RWPE1 (cell line): ENCODE measurements around the gene NUDT17.

Experiments used
- CTCF ChIA-PET: fragments of 350-600 bp; sonication (Branson Sonifier 250); formaldehyde crosslinking; extraction: SDS; loops from one replicate; lab custom pipeline; 2021; lab: Yijun Ruan, JAX
- POLR2A ChIA-PET: fragments of 400-600 bp; formaldehyde crosslinking; extraction: SDS; loops from one replicate; lab custom pipeline; 2020; ENCODE audit warnings: antibody characterized with exemption; ENCODE audit not compliant: low non-redundant PET; lab: Yijun Ruan, JAX
- DNase-seq: peaks from one replicate; pipeline ENCODE4 v3.0.0; 2012; ENCODE audit warnings: low spot score
- H3K27ac ChIP-seq: fragments of 450-650 bp; 2 replicates; pipeline ENCODE4 v1.5.1; 2017
- CTCF ChIP-seq: fragments of 450-650 bp; conservative IDR thresholded peaks from 2 replicates; pipeline ENCODE4 v1.5.1; 2017; ENCODE audit warnings: low read depth, mild to moderate bottlenecking

Gene NUDT17

GRCh38 chr1:145858901-145859490, 13.6 kb downstream of the NUDT17 start, which contains the start of gene PIAS3:
TSS of gene PIAS3 (minus strand) at chr1:145859081. CDS start at chr1:145858990, 91 bp downstream.
- DNase-seq, result peak; percentile 99
- ChIA-PET CTCF (interaction anchor here (1.1 to 6.3 kb wide), 3 partner anchors 9 to 33 kb away, joined by 3 to 51 read pairs (median 9); partner anchors contain the start of gene NUDT17), POLR2A (interaction anchor here (0.5 to 1.1 kb wide), 4 partner anchors 13 to 143 kb away, joined by 3 to 8 read pairs (median 4); partner anchors contain the start of genes ANKRD34A, NUDT17 and POLR3GL)
- peak within 1 kb of the TSS; percentile 89 for H3K27ac ChIP-seq
- no peak for TF ChIP-seq CTCF

- ChIA-PET POLR2A (interaction anchor here (0.6 to 1.1 kb wide), 5 partner anchors 14 to 143 kb away, joined by 3 to 8 read pairs (median 4); partner anchors contain the start of genes ANKRD34A, NUDT17 and POLR3GL), CTCF (interaction anchor here (0.6 to 6.3 kb wide), 3 partner anchors 13 to 33 kb away, joined by 4 to 51 read pairs (median 9); partner anchors contain the start of gene NUDT17)
- peak; percentile 95 for DNase-seq
- TF ChIP-seq CTCF, result no peak
- peak overlapping the region; percentile 89 for H3K27ac ChIP-seq
These were observed 14.1 kb downstream of the NUDT17 start for GRCh38 chr1:145859491-145860023.

GRCh38 chr1:145863282-145864018, 18.0 kb downstream of the NUDT17 start:
- H3K27ac ChIP-seq, result no peak overlapping the region
- no peak for TF ChIP-seq CTCF
- ChIA-PET CTCF (no interaction called here), POLR2A (no interaction called here)
- DNase-seq, result no peak

- ChIA-PET POLR2A (no interaction called here), CTCF (no interaction called here)
- no peak for TF ChIP-seq CTCF
These were observed 22.8 kb downstream of the NUDT17 start for GRCh38 chr1:145868232-145868631.

GRCh38 chr1:145871994-145872924, 26.8 kb downstream of the NUDT17 start:
- H3K27ac ChIP-seq, result no peak overlapping the region
- CTCF ChIA-PET, result interaction anchor here (0.6 to 2.1 kb wide), 3 partner anchors 16 to 147 kb away, joined by 3 to 9 read pairs (median 4); partner anchors contain the start of gene NUDT17
- no peak for TF ChIP-seq CTCF
- no peak for DNase-seq
- POLR2A ChIA-PET, result no interaction called here

More at GRCh38 chr1:145868232-145868631, 22.8 kb downstream of the NUDT17 start:
- DNase-seq, result no peak
- H3K27ac ChIP-seq, result no peak overlapping the region
